Smooth muscle cell (in vitro differentiated cells): Measurements from ENCODE around the gene HTR4. TPM values are rescaled to one million over a fixed set of nuclear protein-coding genes. Genes with fewer than 3 reads are reported as not detected.

Source experiments
- DNase-seq: peaks from one replicate; lab custom pipeline; 2025; ENCODE audit not compliant: unreplicated experiment; lab: John Stamatoyannopoulos, UW
- H2AFZ ChIP-seq: fragments of 200-600 bp; sonication (generic); 2 replicates; pipeline ENCODE4 v1.6.0; 2016; ENCODE audit warnings: antibody characterized with exemption, low read depth, mild to moderate bottlenecking
- H3F3A ChIP-seq: fragments of 200-600 bp; sonication (generic); 2 replicates; pipeline ENCODE4 v1.6.0; 2017; ENCODE audit warnings: antibody characterized with exemption, low read depth
- H3K27ac ChIP-seq: fragments of 200-600 bp; sonication (generic); 2 replicates; pipeline ENCODE4 v1.5.1; 2016; ENCODE audit warnings: low read depth, mild to moderate bottlenecking
- H3K27me3 ChIP-seq: fragments of 200-600 bp; sonication (generic); 2 replicates; pipeline ENCODE4 v1.6.1; 2016; ENCODE audit warnings: low read depth, mild to moderate bottlenecking
- H3K36me3 ChIP-seq: fragments of 200-600 bp; sonication (generic); 2 replicates; pipeline ENCODE4 v1.5.1; 2016; ENCODE audit warnings: low read depth
- H3K4me1 ChIP-seq: fragments of 200-600 bp; sonication (generic); 2 replicates; pipeline ENCODE4 v1.5.1; 2016; ENCODE audit warnings: low read depth
- H3K4me2 ChIP-seq: fragments of 200-600 bp; sonication (generic); 2 replicates; pipeline ENCODE4 v1.6.0; 2016; ENCODE audit warnings: mild to moderate bottlenecking
- H3K4me3 ChIP-seq: fragments of 200-600 bp; sonication (generic); 2 replicates; pipeline ENCODE4 v1.5.1; 2016; ENCODE audit warnings: mild to moderate bottlenecking
- H3K79me2 ChIP-seq: fragments of 200-600 bp; sonication (generic); 2 replicates; pipeline ENCODE4 v1.6.0; 2016; ENCODE audit warnings: low read depth, mild to moderate bottlenecking
- H3K9ac ChIP-seq: fragments of 200-600 bp; sonication (generic); 2 replicates; pipeline ENCODE4 v1.6.0; 2016; ENCODE audit warnings: low read depth
- H3K9me3 ChIP-seq: fragments of 200-600 bp; sonication (generic); replicated peaks from 2 replicates; pipeline ENCODE4 v1.5.1; 2016; ENCODE audit warnings: low read depth
- H4K20me1 ChIP-seq: fragments of 200-600 bp; sonication (generic); 2 replicates; pipeline ENCODE4 v1.6.0; 2016; ENCODE audit warnings: low read depth
- WGBS: methylation state at CpG from one replicate; pipeline ENCODE4 v1.1.7; 2016; ENCODE audit warnings: low lambda C conversion rate; 5-methylcytosine and 5-hydroxymethylcytosine counted together
- polyA plus RNA-seq: library from polyadenylated mRNA; unstranded; fragments of >200 nt; fragmentation: Nextera tagmentation; extraction: Ambion mirVana; gene quantifications from 2 replicates; pipeline ENCODE4 v1.2.1, GENCODE V29; 2016
- total RNA-seq: library from RNA; depleted of rRNA; stranded (reverse); fragments of >200 nt; gene quantifications from 2 replicates; pipeline ENCODE4 v1.2.3, GENCODE V29; 2014
- TF ChIP-seq, protein P1 (sequence below): fragments of 200-600 bp; sonication (generic); IDR thresholded peaks from 2 replicates; pipeline ENCODE4 v1.5.1; 2017; ENCODE audit warnings: borderline replicate concordance, mild to moderate bottlenecking, antibody characterized with exemption; ENCODE audit not compliant: insufficient read depth, poor library complexity, severe bottlenecking

HTR4 gene
- total and polyA plus RNA-seq, 2 experiments from 2014 or later = 0.09 TPM; not detected in 1

GRCh38 chr5:148436029-148436428, 218.3 kb downstream of the HTR4 start:
- Histone ChIP-seq H4K20me1 (peaks cover 20% of the 10 kb centered on the region), H3F3A (no peaks in the 10 kb centered on the region), H3K9ac (no peak overlapping the region), H3K4me2 (no peak overlapping the region), H3K27ac (no peak overlapping the region), H3K4me3 (no peak overlapping the region), H3K4me1 (no peaks in the 10 kb centered on the region), H3K27me3 (no peaks in the 10 kb centered on the region), H3K36me3 (peaks cover 41% of the 10 kb centered on the region), H3K79me2 (no peaks in the 10 kb centered on the region), H2AFZ (no peak overlapping the region), H3K9me3 (no peaks in the 10 kb centered on the region)
- DNase-seq = no peak
- TF ChIP-seq, protein P1, sequence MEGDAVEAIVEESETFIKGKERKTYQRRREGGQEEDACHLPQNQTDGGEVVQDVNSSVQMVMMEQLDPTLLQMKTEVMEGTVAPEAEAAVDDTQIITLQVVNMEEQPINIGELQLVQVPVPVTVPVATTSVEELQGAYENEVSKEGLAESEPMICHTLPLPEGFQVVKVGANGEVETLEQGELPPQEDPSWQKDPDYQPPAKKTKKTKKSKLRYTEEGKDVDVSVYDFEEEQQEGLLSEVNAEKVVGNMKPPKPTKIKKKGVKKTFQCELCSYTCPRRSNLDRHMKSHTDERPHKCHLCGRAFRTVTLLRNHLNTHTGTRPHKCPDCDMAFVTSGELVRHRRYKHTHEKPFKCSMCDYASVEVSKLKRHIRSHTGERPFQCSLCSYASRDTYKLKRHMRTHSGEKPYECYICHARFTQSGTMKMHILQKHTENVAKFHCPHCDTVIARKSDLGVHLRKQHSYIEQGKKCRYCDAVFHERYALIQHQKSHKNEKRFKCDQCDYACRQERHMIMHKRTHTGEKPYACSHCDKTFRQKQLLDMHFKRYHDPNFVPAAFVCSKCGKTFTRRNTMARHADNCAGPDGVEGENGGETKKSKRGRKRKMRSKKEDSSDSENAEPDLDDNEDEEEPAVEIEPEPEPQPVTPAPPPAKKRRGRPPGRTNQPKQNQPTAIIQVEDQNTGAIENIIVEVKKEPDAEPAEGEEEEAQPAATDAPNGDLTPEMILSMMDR = no peak
- WGBS = 94% methylated on average over 3 of the region's 3 CpGs

GRCh38 chr5:148433826-148434225, 220.5 kb downstream of the HTR4 start:
- Histone ChIP-seq H3K79me2 (no peaks in the 10 kb centered on the region), H2AFZ (no peak overlapping the region), H3F3A (no peaks in the 10 kb centered on the region), H3K9ac (no peak overlapping the region), H3K4me2 (no peak overlapping the region), H3K9me3 (no peaks in the 10 kb centered on the region), H3K27me3 (no peaks in the 10 kb centered on the region), H3K36me3 (peaks cover 28% of the 10 kb centered on the region), H3K4me1 (no peaks in the 10 kb centered on the region), H4K20me1 (peaks cover 30% of the 10 kb centered on the region), H3K4me3 (no peak overlapping the region), H3K27ac (no peak overlapping the region)
- 93% methylated on average over 3 of the region's 3 CpGs for WGBS
- DNase-seq = no peak
- TF ChIP-seq, protein P1 = no peak

Other genes starting within 250 kb of the HTR4 start
- gene ADRB2, start 172.1 kb upstream of the HTR4 start, total RNA-seq = 1.9 TPM in 2 replicates
- gene ADRB2, start 172.1 kb upstream of the HTR4 start, polyA plus RNA-seq = 1.7 and 1.9 TPM in 2 replicates